GM10266 (cell line): ENCODE data around the gene DYNC1I1.

Experiments used
- DNase-seq: peaks from one replicate; pipeline ENCODE4 v3.0.0; 2012; ENCODE audit errors: extremely low spot score
- TF ChIP-seq, protein P1 (sequence below): IDR thresholded peaks from 2 replicates; pipeline ENCODE4 v1.5.1; 2012; ENCODE audit warnings: mild to moderate bottlenecking, low read depth; ENCODE audit not compliant: control insufficient read depth, insufficient read depth; ENCODE audit errors: missing control alignments

DYNC1I1 gene

DNA sequence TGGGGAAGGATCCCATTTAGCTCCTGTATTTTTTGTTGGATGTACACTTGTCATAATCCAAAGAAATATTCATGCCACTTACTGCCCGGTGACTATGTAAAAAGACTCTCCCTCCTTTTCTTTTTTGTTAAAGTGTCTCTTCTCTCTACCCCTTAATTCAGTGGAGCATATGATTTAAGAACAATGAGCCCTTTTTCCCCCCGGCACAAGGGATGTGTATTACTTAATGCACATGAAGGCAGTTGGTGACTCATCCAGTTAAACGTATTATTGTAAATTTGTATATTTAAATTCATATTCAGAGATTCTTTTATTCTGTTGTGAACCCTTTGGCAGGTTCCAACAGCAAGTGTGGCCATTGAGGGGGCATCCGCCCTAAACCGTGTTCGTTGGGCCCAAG is 307.7 kb downstream of the DYNC1I1 start:
- DNase-seq = no peak
- TF ChIP-seq, protein P1, sequence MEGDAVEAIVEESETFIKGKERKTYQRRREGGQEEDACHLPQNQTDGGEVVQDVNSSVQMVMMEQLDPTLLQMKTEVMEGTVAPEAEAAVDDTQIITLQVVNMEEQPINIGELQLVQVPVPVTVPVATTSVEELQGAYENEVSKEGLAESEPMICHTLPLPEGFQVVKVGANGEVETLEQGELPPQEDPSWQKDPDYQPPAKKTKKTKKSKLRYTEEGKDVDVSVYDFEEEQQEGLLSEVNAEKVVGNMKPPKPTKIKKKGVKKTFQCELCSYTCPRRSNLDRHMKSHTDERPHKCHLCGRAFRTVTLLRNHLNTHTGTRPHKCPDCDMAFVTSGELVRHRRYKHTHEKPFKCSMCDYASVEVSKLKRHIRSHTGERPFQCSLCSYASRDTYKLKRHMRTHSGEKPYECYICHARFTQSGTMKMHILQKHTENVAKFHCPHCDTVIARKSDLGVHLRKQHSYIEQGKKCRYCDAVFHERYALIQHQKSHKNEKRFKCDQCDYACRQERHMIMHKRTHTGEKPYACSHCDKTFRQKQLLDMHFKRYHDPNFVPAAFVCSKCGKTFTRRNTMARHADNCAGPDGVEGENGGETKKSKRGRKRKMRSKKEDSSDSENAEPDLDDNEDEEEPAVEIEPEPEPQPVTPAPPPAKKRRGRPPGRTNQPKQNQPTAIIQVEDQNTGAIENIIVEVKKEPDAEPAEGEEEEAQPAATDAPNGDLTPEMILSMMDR = no peak

DNA sequence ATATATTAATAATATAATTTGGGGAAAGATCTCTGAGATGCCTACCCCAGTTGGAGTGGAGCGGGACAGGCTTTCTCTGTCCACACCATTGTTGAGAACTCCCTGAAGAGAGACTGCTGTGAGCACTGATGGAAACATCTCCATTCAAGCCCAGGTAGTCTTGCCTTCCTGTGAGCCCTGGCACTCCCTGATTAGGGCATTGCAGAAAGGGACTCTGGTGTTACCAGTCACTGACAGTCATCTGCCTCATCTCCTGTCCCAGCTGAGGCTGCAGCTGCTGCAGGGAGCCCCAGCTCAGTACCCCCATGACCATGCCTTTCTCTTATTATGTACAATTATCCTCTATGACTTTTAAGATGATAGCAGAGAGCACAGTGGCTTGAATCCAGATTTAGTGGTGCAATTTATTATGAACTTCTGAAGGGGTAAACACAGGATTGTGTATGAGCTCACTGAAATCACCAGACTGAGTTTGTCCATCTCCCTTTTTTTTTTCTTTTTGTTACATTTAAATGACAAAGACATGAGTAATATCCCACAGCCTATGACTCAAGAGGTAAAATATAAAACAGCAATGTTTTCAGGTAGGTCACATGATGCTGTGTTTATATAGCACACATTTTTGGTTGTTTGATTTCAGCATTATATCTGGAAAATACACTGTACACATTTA is 312.7 kb downstream of the DYNC1I1 start:
- no peak for DNase-seq
- TF ChIP-seq, protein P1 = no peak

DNA sequence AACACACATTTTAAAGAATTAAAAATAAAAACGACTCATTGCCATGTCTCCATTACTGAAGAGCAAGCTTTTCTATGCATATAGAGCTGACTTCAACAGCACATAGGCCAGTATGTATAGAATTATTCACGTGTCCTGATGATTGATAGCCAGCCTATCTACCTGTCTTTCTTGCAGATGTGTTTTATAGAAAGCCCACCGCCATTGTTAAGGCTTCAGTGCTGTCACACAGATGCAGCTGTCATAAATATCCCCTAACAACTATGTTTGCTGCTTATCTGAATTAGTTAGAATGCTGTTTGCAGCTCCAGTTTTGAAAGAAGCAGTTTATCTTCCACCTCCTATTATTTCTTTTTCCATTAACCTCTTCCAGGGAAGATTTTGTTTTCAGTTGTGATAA is 313.6 kb downstream of the DYNC1I1 start:
- TF ChIP-seq, protein P1 = no peak
- no peak for DNase-seq

DNA sequence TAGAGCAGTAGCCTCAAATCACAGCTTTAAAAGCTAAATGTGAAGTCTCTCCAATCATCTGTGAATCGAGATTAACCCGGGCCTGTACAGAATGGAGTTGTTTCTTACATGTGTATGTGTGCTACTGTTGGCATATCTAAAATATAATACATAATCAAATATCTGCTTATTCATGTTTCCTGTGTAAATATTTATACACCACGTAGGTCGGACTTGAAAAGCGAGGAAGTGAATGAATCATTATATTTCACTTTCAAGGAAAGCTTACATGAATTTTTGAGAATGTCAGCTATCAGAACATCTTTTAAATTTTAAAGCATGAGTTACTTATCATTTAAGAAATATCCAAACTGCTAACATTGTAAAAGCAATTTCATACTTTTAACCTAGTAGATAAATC is 316.2 kb downstream of the DYNC1I1 start:
- TF ChIP-seq, protein P1 = no peak
- no peak for DNase-seq

DNA sequence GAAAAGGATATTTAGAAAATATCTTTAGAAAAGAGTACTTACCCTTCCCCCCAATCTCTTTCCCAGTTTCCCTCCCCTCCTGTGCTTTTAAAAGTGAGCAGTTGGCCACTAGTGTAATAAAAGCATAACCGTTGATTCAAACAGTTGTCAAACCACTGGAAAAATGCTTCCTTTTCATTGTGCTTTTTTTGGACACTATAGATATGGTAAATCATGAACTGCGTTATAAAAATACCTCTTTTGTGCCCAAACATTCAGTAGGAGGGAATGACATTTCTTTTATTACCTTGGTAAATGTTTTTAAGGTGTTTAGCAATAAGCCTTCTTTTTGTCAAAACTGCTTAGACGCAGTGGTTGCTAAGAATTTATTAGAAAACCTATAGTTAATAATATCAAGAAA is 317.2 kb downstream of the DYNC1I1 start:
- no peak for DNase-seq
- TF ChIP-seq, protein P1 = no peak

DNA sequence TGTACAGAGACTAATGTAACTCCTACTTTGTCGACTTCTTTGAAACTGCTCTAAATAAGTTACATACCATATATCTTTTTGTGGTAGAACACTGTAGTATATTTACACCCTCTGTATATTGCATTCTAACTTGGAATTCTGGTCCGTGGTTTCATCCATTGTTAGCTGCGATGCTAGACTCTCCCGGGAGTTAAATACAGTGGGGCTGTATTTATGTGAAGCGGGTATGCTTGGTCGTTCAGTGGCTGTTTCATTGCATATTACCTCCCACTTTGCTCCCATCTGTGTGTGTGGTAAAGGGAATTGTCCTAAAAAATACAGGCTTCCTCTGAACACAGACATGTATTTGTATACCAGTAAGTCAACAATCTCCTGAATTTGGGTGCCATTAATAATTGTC is 318.4 kb downstream of the DYNC1I1 start:
- TF ChIP-seq, protein P1 = no peak

DNA sequence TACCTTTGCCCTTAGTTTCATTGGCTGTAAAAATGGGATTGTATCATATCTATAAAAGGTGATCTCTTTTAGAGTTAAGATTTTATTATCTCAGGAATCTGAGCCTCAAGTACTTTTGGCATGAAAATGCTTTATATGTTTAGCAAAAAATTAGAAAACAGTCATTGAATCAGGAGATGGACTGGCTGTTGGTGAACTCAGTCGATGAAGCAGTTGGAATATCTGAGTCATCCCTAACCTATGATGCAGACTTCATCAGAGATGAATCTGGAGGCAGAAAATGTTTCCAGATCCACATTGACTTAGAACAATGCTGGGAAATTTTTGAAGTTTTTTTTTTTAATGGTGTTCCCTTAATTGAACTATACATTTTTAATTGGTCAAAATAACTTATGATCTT is 321.1 kb downstream of the DYNC1I1 start:
- no peak for DNase-seq
- TF ChIP-seq, protein P1 = no peak

More for the DNA sequence above, 318.4 kb downstream of the DYNC1I1 start:
- no peak for DNase-seq
